Medulla oblongata (tissue), 1 donor: ENCODE data around the gene CMIP.

Experiments used
- DNase-seq: peaks from one replicate; pipeline ENCODE4 v3.0.0-alpha.2; 2015; ENCODE audit errors: extremely low spot score

CMIP gene

GRCh38 chr16:81700780-81701165 is 256.2 kb downstream of the CMIP start:
- DNase-seq, result no peak

DNA sequence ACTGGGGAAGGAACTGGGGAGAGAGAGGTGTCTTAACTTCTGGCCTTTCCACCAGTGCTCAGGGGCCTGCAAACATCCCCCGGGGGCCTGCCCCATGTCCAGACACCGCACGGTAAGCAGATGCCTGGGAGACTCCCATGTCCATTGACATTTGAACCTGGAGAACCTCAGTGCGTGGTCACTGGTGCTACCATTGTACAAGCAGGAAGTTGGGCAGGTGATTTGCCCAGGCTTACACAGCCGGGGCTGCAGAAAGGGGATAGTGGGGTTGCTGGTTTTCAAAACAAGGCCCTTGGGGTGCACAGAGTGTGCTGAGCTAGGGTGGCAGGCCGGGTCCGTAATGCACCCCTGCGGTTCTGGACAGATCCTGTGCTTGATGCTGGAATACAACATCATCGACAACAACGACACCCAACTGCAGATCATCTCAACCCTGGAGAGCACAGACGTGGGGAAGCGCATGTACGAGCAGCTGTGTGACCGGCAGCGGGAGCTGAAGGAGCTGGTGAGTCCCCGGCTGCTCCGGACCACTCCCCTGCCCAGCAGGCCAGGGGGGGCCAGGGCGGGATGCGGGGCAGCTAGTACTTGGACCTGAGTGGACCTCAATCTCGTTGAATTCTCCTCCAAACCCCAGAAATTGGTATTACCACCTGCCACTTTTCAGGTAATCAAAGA is 256.8 kb downstream of the CMIP start:
- DNase-seq, result no peak

DNA sequence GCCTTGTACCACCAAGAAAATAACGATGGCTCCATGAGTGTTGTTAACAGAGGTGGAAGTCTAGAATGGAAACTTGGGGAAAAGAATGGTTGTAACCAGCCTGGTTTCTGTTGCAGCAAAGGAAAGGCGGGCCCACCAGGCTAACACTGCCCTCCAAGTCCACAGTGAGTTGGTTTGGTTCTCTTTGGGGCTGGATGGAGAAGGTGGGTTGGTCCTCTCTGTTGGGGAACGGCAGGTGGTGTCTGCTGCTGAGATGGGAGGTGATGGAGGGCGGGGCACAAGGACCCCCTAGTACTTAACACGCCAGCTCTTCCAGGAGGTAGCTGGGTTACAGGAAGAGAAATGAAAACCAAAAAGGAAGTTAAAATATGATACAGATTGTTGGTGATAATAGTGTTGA is 257.9 kb downstream of the CMIP start:
- DNase-seq, result no peak

DNA sequence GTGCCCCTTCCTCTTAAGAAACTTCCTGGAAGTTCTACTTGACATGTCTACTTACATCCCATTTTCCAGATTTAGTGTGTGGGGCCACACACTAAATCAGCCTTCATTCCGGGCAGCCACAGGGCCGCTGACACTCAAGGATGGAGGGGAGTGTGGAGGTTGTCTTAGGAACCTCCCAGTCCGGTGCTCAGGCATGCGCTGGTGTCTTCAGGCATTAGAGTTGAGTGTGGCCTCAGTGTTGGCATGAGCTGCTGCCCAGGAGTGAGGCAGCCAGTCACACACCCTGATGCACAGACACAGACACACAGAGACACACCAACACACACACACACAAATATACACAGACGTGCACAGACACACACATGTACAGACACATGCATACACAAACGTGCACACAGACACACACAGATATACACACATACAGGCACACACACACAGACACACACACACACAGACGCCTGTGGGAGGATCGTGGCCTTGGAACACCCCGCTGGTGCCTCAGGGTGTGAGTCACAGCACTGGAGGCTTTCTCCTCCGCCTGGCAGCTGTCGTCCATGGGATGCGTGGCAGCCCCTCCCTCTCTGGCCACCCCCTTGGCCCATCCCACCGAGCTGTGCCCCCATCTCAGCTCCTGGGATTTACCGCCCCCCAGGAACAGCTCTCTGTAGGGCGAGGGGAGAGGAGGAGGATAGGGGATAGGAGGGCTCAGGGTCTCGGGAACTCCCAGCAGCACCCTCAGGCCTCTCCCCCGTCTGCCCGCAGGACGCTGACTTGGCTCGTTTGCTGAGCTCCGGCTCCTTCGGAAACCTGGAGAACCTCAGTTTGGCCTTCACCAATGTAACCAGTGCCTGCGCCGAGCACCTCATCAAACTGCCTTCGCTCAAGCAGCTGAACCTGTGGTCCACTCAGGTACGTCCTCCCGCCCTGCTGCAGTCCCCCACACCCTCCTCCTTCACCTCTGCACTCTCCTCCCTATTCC is 258.9 kb downstream of the CMIP start:
- no peak for DNase-seq

- no peak for DNase-seq
Observed at GRCh38 chr16:81705261-81705660, 260.7 kb downstream of the CMIP start.

DNA sequence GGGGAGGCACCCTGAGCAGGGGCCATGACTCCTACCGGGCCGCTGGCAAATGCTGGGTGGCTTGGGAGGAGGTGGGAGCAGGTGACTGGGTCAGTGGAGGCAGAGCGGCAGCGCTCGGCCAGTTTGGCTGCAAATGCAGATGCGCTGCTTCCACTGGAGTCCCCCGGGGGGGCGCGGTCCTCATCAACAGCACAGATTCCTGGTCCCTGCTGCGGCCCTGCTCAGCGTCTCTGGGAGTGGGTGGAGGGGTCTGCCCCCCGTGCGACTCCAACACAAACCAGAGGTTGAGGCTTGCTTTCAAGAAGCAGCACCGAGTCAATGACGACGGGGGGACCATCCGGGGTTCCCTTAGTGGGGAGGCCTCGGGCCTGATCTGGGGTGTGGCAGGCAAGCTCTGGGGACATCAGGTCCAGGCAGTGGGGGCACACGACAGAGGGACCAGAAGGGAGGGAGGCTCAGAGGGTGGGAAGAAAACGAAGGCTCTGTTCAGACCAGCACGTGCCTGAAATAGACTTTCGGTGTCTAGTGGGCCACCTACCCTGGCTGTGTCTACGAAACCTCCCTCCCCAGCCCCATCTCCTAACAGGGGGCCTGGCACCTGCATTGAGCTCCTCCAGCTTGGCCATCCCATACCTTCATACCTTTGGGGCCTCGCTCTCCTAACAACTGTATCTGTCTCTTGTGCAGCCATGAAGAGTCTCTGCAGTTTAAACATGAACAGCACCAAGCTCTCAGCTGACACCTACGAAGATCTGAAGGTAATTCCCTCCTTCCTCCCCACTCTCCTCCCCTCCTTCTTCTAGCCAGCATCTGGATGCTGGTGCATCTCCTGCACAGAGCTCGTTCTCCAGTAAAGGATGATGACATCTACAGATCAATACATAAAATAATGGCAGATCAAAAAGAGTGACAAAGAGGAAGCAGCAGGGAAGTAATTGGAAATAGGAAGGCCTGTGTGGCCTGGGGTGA is 262.0 kb downstream of the CMIP start:
- DNase-seq, result no peak

- no peak for DNase-seq
Observed at GRCh38 chr16:81707411-81708265, 263.0 kb downstream of the CMIP start.

- peak; percentile 68 for DNase-seq
Observed at GRCh38 chr16:81708266-81709015, 263.8 kb downstream of the CMIP start.

GRCh38 chr16:81709016-81709900 is 264.6 kb downstream of the CMIP start:
- DNase-seq, result no peak

DNA sequence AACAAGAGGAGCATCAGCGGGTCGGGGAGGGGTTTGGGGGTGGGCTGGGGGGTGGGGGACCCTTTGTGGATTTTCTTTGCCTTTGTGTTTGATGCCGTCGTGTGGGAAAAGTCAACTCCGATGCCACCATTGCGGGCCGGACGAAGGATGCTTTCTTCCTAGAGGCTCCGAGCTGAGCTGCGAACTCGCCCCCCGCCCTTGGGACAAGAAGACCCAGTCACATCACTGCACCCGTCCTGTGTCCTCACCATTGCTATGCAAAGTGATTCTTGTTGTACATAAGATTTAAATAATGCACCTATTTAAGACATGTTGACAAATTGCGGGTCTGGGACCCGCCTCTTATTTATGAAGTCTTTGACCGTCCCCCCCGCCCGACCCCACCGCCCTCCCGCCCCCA is 265.4 kb downstream of the CMIP start:
- DNase-seq, result no peak

DNA sequence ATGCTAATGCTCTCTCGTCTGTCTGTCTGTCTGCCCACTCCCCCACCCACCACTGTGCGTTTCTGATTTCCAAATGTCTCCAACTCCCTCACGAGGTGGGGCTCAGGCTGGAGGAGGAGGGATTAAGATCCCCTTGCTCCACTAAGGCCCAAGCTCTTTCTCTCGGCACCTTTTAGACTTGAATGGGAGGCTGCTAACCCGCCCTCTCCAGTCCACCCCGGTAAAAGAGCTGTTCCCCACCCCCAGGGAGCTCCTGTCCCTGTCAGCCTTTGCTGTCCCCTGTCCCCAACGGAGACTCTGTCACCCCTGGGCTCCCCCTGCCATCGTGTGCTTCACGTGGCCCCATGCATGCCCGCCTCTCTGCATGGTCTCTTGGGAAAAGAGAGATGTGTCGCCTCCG is 266.0 kb downstream of the CMIP start:
- no peak for DNase-seq

GRCh38 chr16:81711657-81712319 is 267.2 kb downstream of the CMIP start:
- DNase-seq, result no peak

DNA sequence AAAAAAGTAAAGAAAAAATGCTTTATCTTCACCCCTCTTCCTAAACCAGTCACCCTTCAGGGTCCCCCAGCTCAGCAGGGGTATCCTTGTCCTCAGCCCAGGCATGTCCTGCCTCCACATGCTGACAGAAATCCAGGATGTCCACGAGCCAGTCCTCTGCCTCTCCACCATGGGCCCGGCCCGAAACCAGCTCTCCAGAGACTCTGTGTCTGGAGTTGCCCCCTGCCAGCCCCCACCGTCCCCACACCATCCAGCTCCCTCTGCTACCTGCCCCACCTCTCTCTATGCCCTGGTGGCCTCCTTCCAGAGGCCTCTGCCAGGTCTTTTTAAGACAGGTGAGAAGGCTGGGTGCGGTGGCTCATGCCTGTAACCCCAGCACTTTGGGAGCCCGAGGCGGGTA is 268.1 kb downstream of the CMIP start:
- DNase-seq, result no peak

DNA sequence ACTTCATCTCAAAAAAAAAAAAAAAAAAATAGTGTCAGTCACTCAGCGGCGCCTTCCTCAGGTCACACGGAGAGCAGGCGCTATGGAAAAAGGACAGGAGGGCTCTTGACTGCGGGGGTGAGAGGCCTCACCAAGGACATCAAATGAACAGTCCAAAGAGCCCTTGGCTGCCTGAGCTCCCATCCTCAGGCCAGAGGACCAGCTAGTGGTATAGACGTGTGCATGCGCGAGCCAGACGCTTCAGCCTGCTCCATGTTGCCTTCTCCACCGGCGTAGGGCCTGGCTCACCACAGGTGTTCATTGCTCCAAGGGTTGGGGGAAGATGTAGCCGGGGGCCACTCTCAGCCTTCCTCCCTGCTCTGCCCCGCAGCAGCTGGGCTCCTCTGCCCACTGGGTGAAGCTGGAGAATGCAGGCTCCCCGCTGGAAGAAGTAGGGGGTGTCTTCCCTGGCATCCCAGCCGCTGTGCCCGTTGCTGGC is 268.7 kb downstream of the CMIP start:
- no peak for DNase-seq

DNA sequence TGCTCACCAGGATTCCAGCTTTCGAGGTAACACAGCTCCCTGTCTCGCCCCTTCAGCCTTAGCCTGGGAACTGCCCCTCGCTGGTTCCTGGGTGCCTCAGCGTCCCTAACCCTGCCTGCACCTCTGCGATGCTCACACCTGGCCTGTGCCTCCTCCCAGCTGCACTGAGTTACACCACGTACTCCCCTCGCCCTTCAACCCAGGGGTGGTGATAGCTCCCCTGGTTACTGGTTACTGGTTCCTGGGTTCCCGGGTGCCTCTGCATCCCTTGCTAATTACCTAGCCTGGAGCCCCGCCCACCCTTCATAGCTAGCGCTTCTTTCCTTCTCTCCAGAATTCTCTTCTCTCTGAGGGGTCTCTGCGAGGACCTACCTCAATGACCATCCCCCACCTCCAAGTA is 269.2 kb downstream of the CMIP start:
- DNase-seq, result no peak

DNA sequence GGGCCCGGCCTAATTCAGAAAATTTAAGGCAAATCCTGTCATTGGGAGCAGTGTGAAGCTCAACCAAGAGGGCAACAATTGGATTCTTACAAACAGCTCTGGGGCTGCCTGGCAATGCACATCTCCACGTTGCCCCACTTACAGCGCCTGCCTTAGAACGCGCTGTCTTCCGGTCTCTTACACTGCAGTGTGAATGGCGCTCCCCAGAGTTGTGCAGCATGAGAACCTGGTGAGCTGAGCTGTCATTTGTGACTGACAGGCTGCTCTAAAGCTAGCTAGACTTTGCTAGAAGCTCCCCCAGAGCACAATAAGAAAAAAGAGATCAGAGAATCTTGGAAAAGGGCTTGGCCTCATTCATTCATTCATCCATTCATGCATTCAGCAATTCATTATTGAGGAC is 270.0 kb downstream of the CMIP start:
- DNase-seq, result no peak

DNA sequence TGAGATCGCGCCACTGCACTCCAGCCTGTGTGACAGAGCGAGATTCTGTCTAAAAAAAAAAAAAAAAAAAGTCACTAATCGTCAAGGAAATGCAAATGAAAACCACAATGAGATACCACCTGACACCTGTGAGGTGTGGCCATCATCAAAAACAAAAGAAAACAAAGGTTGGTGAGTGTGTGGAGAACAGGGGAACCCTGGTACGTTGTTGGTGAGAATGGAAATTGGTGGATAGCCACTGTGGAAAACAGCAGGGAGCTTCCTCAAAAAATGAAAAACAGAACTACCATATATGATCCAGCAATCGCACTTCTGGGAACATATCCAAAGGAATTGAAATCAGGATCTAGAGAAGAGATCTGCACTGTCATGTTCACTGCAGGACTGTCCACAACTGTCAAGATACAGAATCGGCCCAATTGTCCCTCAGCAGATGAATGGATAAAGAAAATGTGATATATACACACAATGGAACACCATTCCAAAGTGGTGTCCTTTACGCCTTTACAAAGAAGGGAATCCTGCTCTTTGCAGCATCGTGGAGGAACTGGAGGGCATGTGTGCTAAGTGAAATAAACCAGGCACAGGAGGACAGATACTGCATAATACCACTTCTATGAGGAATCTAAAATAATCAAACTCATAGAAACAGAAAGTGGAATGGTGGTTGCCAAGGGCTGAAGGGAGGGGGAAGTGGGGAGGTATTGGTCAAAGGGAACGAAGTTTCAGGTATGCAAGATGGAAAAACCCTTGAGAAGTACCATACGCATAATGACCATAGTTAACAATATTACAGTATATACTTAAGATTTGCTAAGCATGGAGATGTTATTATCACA is 271.0 kb downstream of the CMIP start:
- no peak for DNase-seq
